ENCODE data around the gene PTGS2.
"Not testable (repeated sequence)": the region's sequence is repeated elsewhere in the genome, so short reads cannot be mapped to it uniquely, and the experiment has no call there.

The PTGS2 gene

DNA sequence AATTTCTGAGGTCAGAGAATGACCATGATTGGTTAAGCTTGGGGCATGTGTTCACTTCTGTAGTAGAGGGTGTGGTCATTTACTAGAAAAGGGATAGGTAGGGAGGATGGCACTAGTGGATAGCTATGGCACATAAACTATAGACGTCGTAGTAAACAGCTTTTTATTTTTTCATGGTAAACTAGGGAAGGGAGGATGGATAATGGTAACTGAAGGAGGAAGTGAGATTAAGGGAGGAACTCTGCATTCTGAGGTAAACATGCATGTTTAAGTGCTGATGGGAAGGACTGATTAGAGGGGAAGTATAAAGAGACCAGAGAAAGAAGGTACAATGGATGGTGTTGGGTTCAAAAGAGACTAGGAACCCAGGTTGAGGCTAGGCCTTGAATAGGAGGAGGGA lies 26.9 kb downstream of the PTGS2 start:
- H3K27ac ChIP-seq (ENCODE audit: insufficient read depth, low read depth, low read length, poor library complexity, severe bottlenecking), result no peak overlapping the region
- no peaks in the 10 kb centered on the region for H3K9me3 ChIP-seq (ENCODE audit: control insufficient read depth, low read length)
- H3K4me1 ChIP-seq (ENCODE audit: control insufficient read depth, insufficient read depth, low read length), result no peaks in the 10 kb centered on the region
- no peak overlapping the region for H3K4me3 ChIP-seq (ENCODE audit: insufficient read depth, low read depth, low read length)
- H3K27me3 ChIP-seq (ENCODE audit: control insufficient read depth, insufficient read depth, low read length, poor library complexity, severe bottlenecking), result no peaks in the 10 kb centered on the region
- 93 to 96% methylated on average over 2 of the region's 2 CpGs for WGBS, 2 experiments
- H3K36me3 ChIP-seq (ENCODE audit: control insufficient read depth, insufficient read depth, low read length), result no peaks in the 10 kb centered on the region

DNA sequence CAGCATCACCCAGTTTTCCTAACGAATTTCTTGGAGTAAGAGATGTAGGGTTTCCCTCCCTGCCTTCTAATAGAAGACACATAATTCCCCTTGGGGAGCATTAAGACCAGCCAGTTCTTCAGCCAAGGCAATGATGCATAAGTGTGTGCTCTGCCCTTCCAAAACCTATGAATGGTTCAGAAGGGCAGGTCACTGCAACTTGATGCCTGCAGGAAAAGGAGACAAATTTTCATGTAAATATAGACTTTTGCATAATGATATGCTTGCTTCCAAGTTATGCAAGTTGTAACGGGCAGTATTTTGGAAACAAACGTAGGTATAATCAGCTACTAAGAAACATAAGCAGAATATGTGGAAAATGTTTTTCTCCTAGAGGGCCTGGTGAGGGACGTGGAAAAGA lies 31.6 kb downstream of the PTGS2 start:
- no peak overlapping the region for H3K4me3 ChIP-seq (ENCODE audit: insufficient read depth, low read depth, low read length)
- H3K9me3 ChIP-seq (ENCODE audit: control insufficient read depth, low read length), result no peaks in the 10 kb centered on the region
- H3K27ac ChIP-seq (ENCODE audit: insufficient read depth, low read depth, low read length, poor library complexity, severe bottlenecking), result no peak overlapping the region
- 81 to 85% methylated on average over 4 of the region's 4 CpGs for WGBS, 2 experiments
- H3K27me3 ChIP-seq (ENCODE audit: control insufficient read depth, insufficient read depth, low read length, poor library complexity, severe bottlenecking), result no peaks in the 10 kb centered on the region
- no peaks in the 10 kb centered on the region for H3K4me1 ChIP-seq (ENCODE audit: control insufficient read depth, insufficient read depth, low read length)
- no peaks in the 10 kb centered on the region for H3K36me3 ChIP-seq (ENCODE audit: control insufficient read depth, insufficient read depth, low read length)

DNA sequence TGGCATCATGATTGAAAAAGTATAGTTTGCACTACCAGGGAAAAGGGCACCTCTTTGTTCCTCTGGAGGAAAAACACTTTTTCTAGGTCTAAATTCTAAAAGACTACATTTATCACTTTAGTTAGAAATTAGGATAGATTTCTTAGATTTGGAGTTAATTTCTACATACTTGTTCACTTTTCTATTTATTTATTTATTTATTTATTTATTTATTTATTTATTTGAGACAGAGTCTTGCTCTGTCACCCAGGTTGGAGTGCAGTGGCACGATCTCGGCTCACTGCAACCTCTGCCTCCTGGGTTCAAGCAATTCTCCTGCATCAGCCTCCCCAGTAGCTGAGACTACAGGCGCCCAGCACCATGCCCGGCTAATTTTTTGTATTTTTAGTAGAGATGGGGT lies 32.2 kb downstream of the PTGS2 start:
- whole genome bisulfite sequencing, 2 experiments, result 90 to 92% methylated on average over 4 of the region's 4 CpGs
- H3K27me3 ChIP-seq (ENCODE audit: control insufficient read depth, insufficient read depth, low read length, poor library complexity, severe bottlenecking); H3K36me3 ChIP-seq (ENCODE audit: control insufficient read depth, insufficient read depth, low read length); H3K4me1 ChIP-seq (ENCODE audit: control insufficient read depth, insufficient read depth, low read length); H3K4me3 ChIP-seq (ENCODE audit: insufficient read depth, low read depth, low read length); H3K9me3 ChIP-seq (ENCODE audit: control insufficient read depth, low read length); H3K27ac ChIP-seq (ENCODE audit: insufficient read depth, low read depth, low read length, poor library complexity, severe bottlenecking): not testable (repeated sequence)

DNA sequence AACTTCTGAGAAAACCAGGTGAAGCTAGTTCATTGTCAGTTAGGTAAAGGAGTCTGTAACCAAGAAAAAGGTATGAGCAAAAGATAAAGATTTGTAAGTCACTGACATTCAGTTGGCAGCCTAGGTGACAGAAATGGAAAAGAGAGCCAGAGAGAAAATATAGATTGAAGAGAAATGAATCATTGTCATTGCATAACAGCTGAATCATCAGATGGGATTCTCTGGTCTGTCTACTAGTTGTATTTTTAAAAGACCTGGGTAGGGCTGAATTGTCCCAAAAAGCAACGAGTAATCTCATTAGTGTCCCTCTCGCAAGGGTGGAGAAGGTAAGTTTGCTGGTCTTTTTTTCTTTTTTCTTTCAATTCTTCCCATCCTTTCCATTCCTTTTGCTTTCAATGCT lies 36.6 kb downstream of the PTGS2 start:
- Histone ChIP-seq H3K4me1 (ENCODE audit: control insufficient read depth, insufficient read depth, low read length) (no peaks in the 10 kb centered on the region), H3K27me3 (ENCODE audit: control insufficient read depth, insufficient read depth, low read length, poor library complexity, severe bottlenecking) (no peaks in the 10 kb centered on the region), H3K36me3 (ENCODE audit: control insufficient read depth, insufficient read depth, low read length) (no peaks in the 10 kb centered on the region), H3K4me3 (ENCODE audit: insufficient read depth, low read depth, low read length) (no peak overlapping the region), H3K27ac (ENCODE audit: insufficient read depth, low read depth, low read length, poor library complexity, severe bottlenecking) (no peak overlapping the region), H3K9me3 (ENCODE audit: control insufficient read depth, low read length) (no peaks in the 10 kb centered on the region)
- WGBS, 2 experiments, result 87 to 92% methylated on average over 2 of the region's 2 CpGs

DNA sequence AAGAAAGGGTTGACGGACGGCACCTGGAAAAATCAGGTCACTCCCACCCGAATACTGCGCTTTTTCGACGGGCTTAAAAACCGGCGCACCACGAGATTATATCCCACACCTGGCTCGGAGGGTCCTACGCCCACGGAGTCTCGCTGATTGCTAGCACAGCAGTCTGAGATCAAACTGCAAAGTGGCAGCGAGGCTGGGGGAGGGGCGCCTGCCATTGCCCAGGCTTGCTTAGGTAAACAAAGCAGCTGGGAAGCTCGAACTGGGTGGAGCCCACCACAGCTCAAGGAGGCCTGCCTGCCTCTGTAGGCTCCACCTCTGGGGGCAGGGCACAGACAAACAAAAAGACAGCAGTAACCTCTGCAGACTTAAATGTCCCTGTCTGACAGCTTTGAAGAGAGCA lies 42.7 kb downstream of the PTGS2 start:
- peak overlapping the region; percentile 24 for H3K4me3 ChIP-seq (ENCODE audit: insufficient read depth, low read depth, low read length)
- not testable (repeated sequence) for H3K36me3 ChIP-seq (ENCODE audit: control insufficient read depth, insufficient read depth, low read length); H3K27me3 ChIP-seq (ENCODE audit: control insufficient read depth, insufficient read depth, low read length, poor library complexity, severe bottlenecking); H3K4me1 ChIP-seq (ENCODE audit: control insufficient read depth, insufficient read depth, low read length); H3K27ac ChIP-seq (ENCODE audit: insufficient read depth, low read depth, low read length, poor library complexity, severe bottlenecking); H3K9me3 ChIP-seq (ENCODE audit: control insufficient read depth, low read length)
- 2 to 7% methylated on average over 10 to 13 of the region's 16 CpGs for WGBS, 2 experiments

DNA sequence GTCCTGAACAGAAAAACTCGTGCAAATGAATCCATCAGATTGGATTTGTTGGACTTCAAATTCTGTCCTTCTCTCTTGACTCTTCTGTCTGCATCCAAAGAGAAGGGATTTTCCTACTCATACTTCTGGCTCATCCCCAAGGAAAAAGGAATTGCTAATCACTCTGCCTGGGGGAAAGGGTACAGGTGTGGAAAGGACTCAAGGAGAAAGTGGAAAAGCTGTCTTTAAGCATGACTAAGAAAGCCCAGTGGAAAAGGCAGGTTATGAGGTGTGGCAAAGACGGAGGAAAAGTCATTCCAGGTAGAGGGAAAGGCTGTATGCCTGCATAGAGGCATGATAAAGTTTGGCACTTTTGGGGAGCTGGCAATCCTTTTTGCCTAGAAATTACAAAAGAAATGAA lies 43.4 kb downstream of the PTGS2 start:
- Histone ChIP-seq H3K4me1 (ENCODE audit: control insufficient read depth, insufficient read depth, low read length) (no peaks in the 10 kb centered on the region), H3K27me3 (ENCODE audit: control insufficient read depth, insufficient read depth, low read length, poor library complexity, severe bottlenecking) (no peaks in the 10 kb centered on the region), H3K9me3 (ENCODE audit: control insufficient read depth, low read length) (no peaks in the 10 kb centered on the region), H3K27ac (ENCODE audit: insufficient read depth, low read depth, low read length, poor library complexity, severe bottlenecking) (no peak overlapping the region), H3K4me3 (ENCODE audit: insufficient read depth, low read depth, low read length) (no peak overlapping the region), H3K36me3 (ENCODE audit: control insufficient read depth, insufficient read depth, low read length) (no peaks in the 10 kb centered on the region)
- WGBS, 2 experiments, result 74 to 75% methylated on average over 2 of the region's 2 CpGs

DNA sequence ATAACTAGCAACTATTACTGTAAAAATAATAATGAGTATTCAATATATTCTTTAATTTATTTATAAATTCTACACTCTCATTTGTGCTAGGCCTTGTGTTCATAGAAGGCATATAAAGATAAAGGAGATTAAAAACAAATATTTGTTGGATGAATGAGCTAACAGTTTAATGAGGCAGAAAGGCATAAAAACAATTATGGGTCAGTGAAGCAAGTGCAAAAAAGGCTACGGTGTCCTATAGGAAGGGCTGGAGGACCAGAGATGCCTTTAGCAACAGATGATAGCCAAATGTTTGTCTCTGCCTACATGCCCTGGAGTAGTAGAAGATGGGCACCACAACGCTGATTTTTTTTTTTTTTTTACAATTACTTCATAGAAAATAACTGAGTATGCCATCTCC lies 45.7 kb downstream of the PTGS2 start:
- no peak overlapping the region for H3K27ac ChIP-seq (ENCODE audit: insufficient read depth, low read depth, low read length, poor library complexity, severe bottlenecking)
- no peaks in the 10 kb centered on the region for H3K4me1 ChIP-seq (ENCODE audit: control insufficient read depth, insufficient read depth, low read length)
- H3K36me3 ChIP-seq (ENCODE audit: control insufficient read depth, insufficient read depth, low read length), result no peaks in the 10 kb centered on the region
- no peaks in the 10 kb centered on the region for H3K27me3 ChIP-seq (ENCODE audit: control insufficient read depth, insufficient read depth, low read length, poor library complexity, severe bottlenecking)
- WGBS, 2 experiments, result 90% methylated on average over 1 to 2 of the region's 2 CpGs
- no peaks in the 10 kb centered on the region for H3K9me3 ChIP-seq (ENCODE audit: control insufficient read depth, low read length)
- no peak overlapping the region for H3K4me3 ChIP-seq (ENCODE audit: insufficient read depth, low read depth, low read length)

DNA sequence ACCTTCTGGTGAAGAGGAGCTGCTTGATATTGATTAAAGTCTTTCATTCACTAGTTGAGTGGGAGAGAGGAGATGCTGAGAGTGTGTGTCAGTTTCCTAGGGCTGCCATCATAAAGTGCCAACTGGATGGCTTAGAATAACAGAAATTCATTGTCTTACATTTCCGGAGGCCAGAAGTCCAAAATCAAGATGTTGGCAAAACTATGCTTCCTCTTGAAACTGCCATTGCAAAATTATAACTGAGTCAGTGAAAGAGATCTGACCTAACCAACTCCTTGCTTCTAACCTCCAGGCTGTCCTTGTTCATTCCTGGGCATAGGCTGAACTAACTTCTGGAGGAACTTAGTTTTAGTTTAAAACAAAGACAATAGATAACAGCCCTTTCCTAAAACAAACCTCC lies 47.1 kb downstream of the PTGS2 start:
- Histone ChIP-seq H3K36me3 (ENCODE audit: control insufficient read depth, insufficient read depth, low read length) (no peaks in the 10 kb centered on the region), H3K4me1 (ENCODE audit: control insufficient read depth, insufficient read depth, low read length) (no peaks in the 10 kb centered on the region), H3K9me3 (ENCODE audit: control insufficient read depth, low read length) (no peaks in the 10 kb centered on the region), H3K27me3 (ENCODE audit: control insufficient read depth, insufficient read depth, low read length, poor library complexity, severe bottlenecking) (no peaks in the 10 kb centered on the region), H3K27ac (ENCODE audit: insufficient read depth, low read depth, low read length, poor library complexity, severe bottlenecking) (no peak overlapping the region), H3K4me3 (ENCODE audit: insufficient read depth, low read depth, low read length) (no peak overlapping the region)
- 95 to 100% methylated on average over 1 of the region's 1 CpG for WGBS, 2 experiments

DNA sequence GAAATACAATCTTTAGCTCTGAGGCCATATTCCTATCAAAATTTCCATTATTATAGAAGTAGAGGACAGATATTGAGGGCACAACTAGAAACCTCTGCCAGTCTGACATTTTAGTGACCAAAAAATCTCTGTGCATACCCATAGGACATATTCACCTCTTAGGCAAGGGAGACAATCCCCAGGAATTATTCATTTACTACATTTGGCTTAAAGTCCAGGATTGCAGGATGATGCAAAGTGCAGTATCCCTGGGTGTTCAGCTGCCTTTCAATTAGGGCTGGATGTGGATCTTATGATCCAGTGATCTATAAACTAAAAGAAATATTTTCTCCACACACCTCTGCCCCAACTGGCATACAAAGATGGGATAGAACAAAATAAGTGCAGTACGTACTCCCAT lies 50.9 kb downstream of the PTGS2 start:
- no peaks in the 10 kb centered on the region for H3K4me1 ChIP-seq (ENCODE audit: control insufficient read depth, insufficient read depth, low read length)
- H3K27me3 ChIP-seq (ENCODE audit: control insufficient read depth, insufficient read depth, low read length, poor library complexity, severe bottlenecking), result no peaks in the 10 kb centered on the region
- H3K27ac ChIP-seq (ENCODE audit: insufficient read depth, low read depth, low read length, poor library complexity, severe bottlenecking), result no peak overlapping the region
- WGBS, 2 experiments, result 83 to 100% methylated on average over 1 of the region's 1 CpG
- no peaks in the 10 kb centered on the region for H3K9me3 ChIP-seq (ENCODE audit: control insufficient read depth, low read length)
- no peak overlapping the region for H3K4me3 ChIP-seq (ENCODE audit: insufficient read depth, low read depth, low read length)
- no peaks in the 10 kb centered on the region for H3K36me3 ChIP-seq (ENCODE audit: control insufficient read depth, insufficient read depth, low read length)

DNA sequence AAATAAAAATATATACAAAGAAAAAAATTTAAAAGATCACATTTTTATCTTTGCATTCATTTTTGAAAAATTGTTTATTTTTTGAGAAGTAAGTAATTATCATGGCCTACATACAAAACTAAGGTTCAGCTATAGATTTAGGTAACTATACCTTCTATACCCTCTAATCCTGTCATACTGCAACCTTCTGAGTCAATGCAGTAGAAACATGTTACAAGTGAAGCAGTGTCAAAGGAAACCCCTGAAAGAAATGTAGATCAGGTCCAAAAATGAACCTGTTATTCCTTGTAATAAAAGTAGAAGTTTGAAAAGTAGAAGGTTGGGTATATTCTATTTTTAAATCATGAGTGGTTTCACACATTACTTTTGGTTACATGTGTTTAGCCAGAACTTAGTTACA lies 51.3 kb downstream of the PTGS2 start:
- Histone ChIP-seq H3K27ac (ENCODE audit: insufficient read depth, low read depth, low read length, poor library complexity, severe bottlenecking) (no peak overlapping the region), H3K4me1 (ENCODE audit: control insufficient read depth, insufficient read depth, low read length) (no peaks in the 10 kb centered on the region), H3K9me3 (ENCODE audit: control insufficient read depth, low read length) (no peaks in the 10 kb centered on the region), H3K36me3 (ENCODE audit: control insufficient read depth, insufficient read depth, low read length) (no peaks in the 10 kb centered on the region), H3K27me3 (ENCODE audit: control insufficient read depth, insufficient read depth, low read length, poor library complexity, severe bottlenecking) (no peaks in the 10 kb centered on the region), H3K4me3 (ENCODE audit: insufficient read depth, low read depth, low read length) (no peak overlapping the region)

DNA sequence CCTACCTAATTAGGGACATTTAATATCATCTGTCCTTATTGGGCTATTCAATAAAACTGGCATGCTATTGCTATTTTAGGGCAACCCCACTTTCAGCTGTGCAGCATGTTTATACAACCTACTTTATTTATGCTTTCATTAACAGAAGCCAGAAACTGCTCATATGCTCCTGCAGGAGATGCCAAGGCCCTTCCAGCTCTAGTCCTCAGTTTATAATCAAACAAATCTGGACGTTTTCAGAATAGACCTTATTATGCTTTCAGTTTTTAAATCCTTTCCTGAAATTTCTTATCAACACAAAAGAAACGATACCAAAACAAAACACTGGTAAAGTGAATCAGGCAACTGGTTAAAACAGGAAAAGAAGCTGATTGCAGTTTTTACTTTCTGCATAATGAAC lies 53.2 kb downstream of the PTGS2 start:
- WGBS, 2 experiments, result 71 to 86% methylated on average over 2 of the region's 2 CpGs
- Histone ChIP-seq H3K27me3 (ENCODE audit: control insufficient read depth, insufficient read depth, low read length, poor library complexity, severe bottlenecking) (no peaks in the 10 kb centered on the region), H3K9me3 (ENCODE audit: control insufficient read depth, low read length) (no peaks in the 10 kb centered on the region), H3K4me1 (ENCODE audit: control insufficient read depth, insufficient read depth, low read length) (no peaks in the 10 kb centered on the region), H3K36me3 (ENCODE audit: control insufficient read depth, insufficient read depth, low read length) (no peaks in the 10 kb centered on the region), H3K27ac (ENCODE audit: insufficient read depth, low read depth, low read length, poor library complexity, severe bottlenecking) (no peak overlapping the region), H3K4me3 (ENCODE audit: insufficient read depth, low read depth, low read length) (no peak overlapping the region)

Measured in ectodermal cell (in vitro differentiated cells).